Neural progenitor cell (in vitro differentiated cells): ENCODE results near the gene PTPN11. TPM values are rescaled to one million over a fixed set of nuclear protein-coding genes. Genes with fewer than 3 reads are reported as not detected.
A peak's percentile ranks its signal among the peaks of the same experiment; 100 is the strongest.

ENCODE experiments used
- DNase-seq: peaks from one replicate; pipeline ENCODE4 v3.0.0-alpha.2; 2016; ENCODE audit warnings: low spot score
- H2AFZ ChIP-seq: fragments of 200-600 bp; sonication (generic); replicated peaks from 2 replicates; pipeline ENCODE4 v1.6.1; 2016; ENCODE audit warnings: antibody characterized with exemption
- H3F3A ChIP-seq: fragments of 200-600 bp; sonication (generic); 2 replicates; pipeline ENCODE4 v1.6.1; 2016; ENCODE audit warnings: antibody characterized with exemption, low read depth
- H3K27ac ChIP-seq: fragments of 200-600 bp; sonication (generic); 2 replicates; pipeline ENCODE4 v1.5.1; 2016; ENCODE audit warnings: mild to moderate bottlenecking
- H3K27me3 ChIP-seq: fragments of 200-600 bp; sonication (generic); 2 replicates; pipeline ENCODE4 v1.6.1; 2016; ENCODE audit warnings: mild to moderate bottlenecking, moderate library complexity
- H3K36me3 ChIP-seq: fragments of 200-600 bp; sonication (generic); 2 replicates; pipeline ENCODE4 v1.5.1; 2016
- H3K4me1 ChIP-seq: fragments of 200-600 bp; sonication (generic); 2 replicates; pipeline ENCODE4 v1.6.1; 2016; ENCODE audit warnings: mixed run types
- H3K4me2 ChIP-seq: fragments of 200-600 bp; sonication (generic); 2 replicates; pipeline ENCODE4 v1.6.1; 2016
- H3K4me3 ChIP-seq: fragments of 200-600 bp; sonication (generic); 2 replicates; pipeline ENCODE4 v1.5.1; 2016
- H3K79me2 ChIP-seq: fragments of 200-600 bp; sonication (generic); 2 replicates; pipeline ENCODE4 v1.6.1; 2016; ENCODE audit warnings: low read depth
- H3K9ac ChIP-seq: fragments of 200-600 bp; sonication (generic); 2 replicates; pipeline ENCODE4 v1.6.1; 2016
- H3K9me3 ChIP-seq: fragments of 200-600 bp; sonication (generic); 2 replicates; pipeline ENCODE4 v1.5.1; 2016; ENCODE audit warnings: low read depth
- H4K20me1 ChIP-seq: fragments of 200-600 bp; sonication (generic); 2 replicates; pipeline ENCODE4 v1.6.1; 2016; ENCODE audit warnings: low read depth
- H3K27ac Mint-ChIP-seq: 3 replicates; pipeline ENCODE4 v1.8.0; 2021; ENCODE audit warnings: mixed read lengths
- H3K27me3 Mint-ChIP-seq: 2 replicates; pipeline ENCODE4 v1.8.0; 2022; ENCODE audit warnings: low read depth, mild to moderate bottlenecking, inconsistent platforms, moderate library complexity, mixed read lengths; ENCODE audit not compliant: insufficient read depth
- H3K36me3 Mint-ChIP-seq: 3 replicates; pipeline ENCODE4 v1.8.0; 2021; ENCODE audit warnings: mixed read lengths
- H3K4me1 Mint-ChIP-seq: 3 replicates; pipeline ENCODE4 v1.8.0; 2021; ENCODE audit warnings: mixed read lengths
- H3K4me3 Mint-ChIP-seq: 3 replicates; pipeline ENCODE4 v1.8.0; 2021; ENCODE audit warnings: mild to moderate bottlenecking, moderate library complexity, mixed read lengths
- H3K9me3 Mint-ChIP-seq: 3 replicates; pipeline ENCODE4 v1.8.0; 2020; ENCODE audit warnings: mixed read lengths
- CTCF ChIP-seq: fragments of 200-600 bp; sonication (generic); IDR thresholded peaks from 2 replicates; pipeline ENCODE4 v1.5.1; 2017; ENCODE audit warnings: antibody characterized with exemption, mild to moderate bottlenecking
- EZH2 ChIP-seq: fragments of 200-600 bp; sonication (generic); IDR thresholded peaks from 2 replicates; pipeline ENCODE4 v1.6.1; 2017; ENCODE audit warnings: antibody characterized with exemption, mild to moderate bottlenecking, moderate library complexity
- EZH2phosphoT487 ChIP-seq: fragments of 200-600 bp; sonication (generic); IDR thresholded peaks from 2 replicates; pipeline ENCODE4 v1.6.1; 2017; ENCODE audit warnings: antibody characterized with exemption
- total RNA-seq: library from RNA; depleted of rRNA; stranded (reverse); fragments of >200 nt; gene quantifications from 2 replicates; pipeline ENCODE4 v1.2.3, GENCODE V29; 2015; ENCODE audit warnings: low replicate concordance

Gene PTPN11
- total RNA-seq, 1 donor from 2014 or later = 85.2 TPM

GRCh38 chr12:112408621-112409020, 10.1 kb upstream of the PTPN11 start:
- no peak for TF ChIP-seq CTCF
- no peak for TF ChIP-seq EZH2
- TF ChIP-seq EZH2phosphoT487 = no peak
- H3K79me2 ChIP-seq = peaks cover 30% of the 10 kb centered on the region
- peak overlapping the region; percentile 100 for H3K27ac ChIP-seq
- H3K4me1 ChIP-seq = peaks cover 10% of the 10 kb centered on the region
- no peak for DNase-seq
- no peaks in the 10 kb centered on the region for H3K9me3 ChIP-seq
- peaks cover 64% of the 10 kb centered on the region for H3F3A ChIP-seq
- no peaks in the 10 kb centered on the region for H3K9me3 Mint-ChIP-seq
- H4K20me1 ChIP-seq = peaks cover 46% of the 10 kb centered on the region
- H3K4me2 ChIP-seq = peak overlapping the region; percentile 99
- H3K9ac ChIP-seq = peak overlapping the region; percentile 97
- H3K4me1 Mint-ChIP-seq = peaks cover 16% of the 10 kb centered on the region
- H3K36me3 ChIP-seq = peaks cover 32% of the 10 kb centered on the region
- peak overlapping the region; percentile 98 for H2AFZ ChIP-seq
- peak overlapping the region; percentile 100 for H3K27ac Mint-ChIP-seq
- peaks cover 32% of the 10 kb centered on the region for H3K36me3 Mint-ChIP-seq
- H3K27me3 Mint-ChIP-seq = peaks cover 8% of the 10 kb centered on the region
- H3K4me3 ChIP-seq = peak overlapping the region; percentile 93
- no peaks in the 10 kb centered on the region for H3K27me3 ChIP-seq
- H3K4me3 Mint-ChIP-seq = peak overlapping the region; percentile 100

- Mint-ChIP-seq H3K4me1 (peaks cover 16% of the 10 kb centered on the region), H3K4me3 (peak within 1 kb of the TSS; percentile 100), H3K27ac (peak within 1 kb of the TSS; percentile 100), H3K9me3 (no peaks in the 10 kb centered on the region), H3K27me3 (peaks cover 8% of the 10 kb centered on the region), H3K36me3 (peaks cover 32% of the 10 kb centered on the region)
- no peak for TF ChIP-seq CTCF
- TF ChIP-seq EZH2 = no peak
- TF ChIP-seq EZH2phosphoT487 = no peak
- Histone ChIP-seq H3K9ac (peak within 1 kb of the TSS; percentile 97), H3K79me2 (peaks cover 30% of the 10 kb centered on the region), H3K9me3 (no peaks in the 10 kb centered on the region), H3K4me2 (peak within 1 kb of the TSS; percentile 99), H3K27me3 (no peaks in the 10 kb centered on the region), H3K4me1 (peaks cover 10% of the 10 kb centered on the region), H4K20me1 (peaks cover 46% of the 10 kb centered on the region), H3K4me3 (peak within 1 kb of the TSS; percentile 93), H3K27ac (peak within 1 kb of the TSS; percentile 100), H3F3A (peaks cover 57% of the 10 kb centered on the region), H2AFZ (peak within 1 kb of the TSS; percentile 98), H3K36me3 (peaks cover 32% of the 10 kb centered on the region)
- peak; percentile 94 for DNase-seq
These were observed 9.5 kb upstream of the PTPN11 start, which contains the start of gene RPL6 for GRCh38 chr12:112409064-112409905. Gene RPL6, minus strand, starts transcription at chr12:112409605. Its CDS starts 949 bp downstream, at chr12:112408656.

- peaks cover 51% of the 10 kb centered on the region for H3F3A ChIP-seq
- peaks cover 10% of the 10 kb centered on the region for H3K4me1 ChIP-seq
- Mint-ChIP-seq H3K9me3 (no peaks in the 10 kb centered on the region), H3K36me3 (peaks cover 27% of the 10 kb centered on the region), H3K27ac (no peak overlapping the region), H3K4me3 (peak overlapping the region; percentile 100), H3K27me3 (peaks cover 8% of the 10 kb centered on the region), H3K4me1 (peaks cover 16% of the 10 kb centered on the region)
- H3K9me3 ChIP-seq = no peaks in the 10 kb centered on the region
- DNase-seq = no peak
- H3K4me3 ChIP-seq = no peak overlapping the region
- no peak overlapping the region for H3K27ac ChIP-seq
- peaks cover 41% of the 10 kb centered on the region for H4K20me1 ChIP-seq
- H3K27me3 ChIP-seq = no peaks in the 10 kb centered on the region
- no peak overlapping the region for H2AFZ ChIP-seq
- H3K36me3 ChIP-seq = peaks cover 31% of the 10 kb centered on the region
- TF ChIP-seq EZH2phosphoT487 (no peak), CTCF (no peak), EZH2 (no peak)
- no peak overlapping the region for H3K4me2 ChIP-seq
- no peak overlapping the region for H3K9ac ChIP-seq
- H3K79me2 ChIP-seq = peaks cover 30% of the 10 kb centered on the region
These were observed 8.9 kb upstream of the PTPN11 start for GRCh38 chr12:112409906-112410244.
